CD14-positive monocyte (primary cell): Measurements from ENCODE around the gene FAM227B. TPM values are rescaled to one million over a fixed set of nuclear protein-coding genes. Genes with fewer than 3 reads are reported as not detected.

Experiments used
- DNase-seq, 3 donors: peaks; one replicate each; pipeline ENCODE4 v3.0.0-alpha.2; 2011 to 2022
- H2AFZ ChIP-seq: 2 replicates; pipeline ENCODE4 v1.6.0; 2012; ENCODE audit warnings: mild to moderate bottlenecking, low read depth, low read length, inconsistent platforms; ENCODE audit not compliant: insufficient read depth, poor library complexity, severe bottlenecking
- H3K27ac ChIP-seq, 2 donors: 1 replicate in 1 of 2; 2 replicates in 1 of 2; pipeline ENCODE4 v1.5.1; 2012 to 2013; ENCODE audit warnings: low read length in 2 of 2, control low read depth in 1 of 2, inconsistent platforms in 1 of 2, low read depth in 1 of 2, mild to moderate bottlenecking in 1 of 2
- H3K27me3 ChIP-seq, 2 donors: one replicate each; pipeline versions ENCODE4 v1.6.0 to v1.6.1; 2011 to 2013; ENCODE audit warnings: low read length in 2 of 2; ENCODE audit not compliant: control insufficient read depth in 2 of 2, insufficient read depth in 2 of 2
- H3K36me3 ChIP-seq, 2 donors: replicated peaks in 1 of 2; 1 replicate in 1 of 2; 2 replicates in 1 of 2; pipeline versions ENCODE4 v1.5.1 to v1.6.1; 2012 to 2013; ENCODE audit warnings: low read length in 2 of 2, control low read depth in 1 of 2, inconsistent platforms in 1 of 2, mild to moderate bottlenecking in 1 of 2; ENCODE audit not compliant: insufficient read depth in 2 of 2, control insufficient read depth in 1 of 2
- H3K4me1 ChIP-seq, 2 donors: 1 replicate in 1 of 2; 2 replicates in 1 of 2; pipeline versions ENCODE4 v1.5.1 to v1.6.1; 2012 to 2013; ENCODE audit warnings: low read length in 2 of 2, control low read depth in 1 of 2, inconsistent platforms in 1 of 2, mild to moderate bottlenecking in 1 of 2, moderate library complexity in 1 of 2; ENCODE audit not compliant: insufficient read depth in 2 of 2, control insufficient read depth in 1 of 2
- H3K4me2 ChIP-seq: replicated peaks from 2 replicates; pipeline ENCODE3; 2012; ENCODE audit warnings: low read length, moderate library complexity, mild to moderate bottlenecking; ENCODE audit not compliant: poor library complexity, severe bottlenecking; ENCODE audit errors: extremely low read depth
- H3K4me3 ChIP-seq, 3 experiments: fragments of 200-600 bp in 1 of 3; sonication (generic) in 1 of 3; replicated peaks in 1 of 3; 1 replicate in 2 of 3; 2 replicates in 1 of 3; pipeline ENCODE4 v1.5.1; 2011 to 2013; ENCODE audit warnings: low read length in 3 of 3, mild to moderate bottlenecking in 3 of 3, control low read depth in 2 of 3, low read depth in 2 of 3, inconsistent platforms in 1 of 3, moderate library complexity in 1 of 3
- H3K79me2 ChIP-seq: 2 replicates; pipeline ENCODE4 v1.6.0; 2012; ENCODE audit warnings: mild to moderate bottlenecking, control low read depth, inconsistent platforms, low read length, moderate library complexity; ENCODE audit not compliant: insufficient read depth
- H3K9ac ChIP-seq: 2 replicates; pipeline ENCODE4 v1.6.0; 2017; ENCODE audit warnings: low read length, mild to moderate bottlenecking; ENCODE audit not compliant: insufficient read depth, poor library complexity, severe bottlenecking
- H3K9me3 ChIP-seq, 2 donors: replicated peaks in 1 of 2; 1 replicate in 1 of 2; 2 replicates in 1 of 2; pipeline versions ENCODE4 v1.5.1 to v1.6.1; 2012 to 2013; ENCODE audit warnings: low read length in 2 of 2, control low read depth in 1 of 2; ENCODE audit not compliant: control insufficient read depth in 1 of 2, insufficient read depth in 1 of 2
- H4K20me1 ChIP-seq: 2 replicates; pipeline ENCODE4 v1.6.0; 2012; ENCODE audit warnings: mild to moderate bottlenecking, low read length, control low read depth, moderate library complexity; ENCODE audit not compliant: insufficient read depth
- H3K27ac Mint-ChIP-seq, 7 donors: one replicate each; pipeline ENCODE4 v1.8.0; 2020; ENCODE audit warnings: mild to moderate bottlenecking in 7 of 7, mixed read lengths in 7 of 7, moderate library complexity in 6 of 7, inconsistent platforms in 2 of 7
- H3K27me3 Mint-ChIP-seq, 3 donors: one replicate each; pipeline ENCODE4 v1.8.0; 2021 to 2022; ENCODE audit warnings: low read depth in 3 of 3, mild to moderate bottlenecking in 3 of 3, mixed read lengths in 3 of 3, moderate library complexity in 3 of 3, inconsistent platforms in 1 of 3
- H3K36me3 Mint-ChIP-seq, 2 donors: one replicate each; pipeline ENCODE4 v1.8.0; 2020; ENCODE audit warnings: mixed read lengths in 2 of 2, inconsistent platforms in 1 of 2, mild to moderate bottlenecking in 1 of 2
- H3K4me1 Mint-ChIP-seq: one replicate; pipeline ENCODE4 v1.8.0; 2020; ENCODE audit warnings: mild to moderate bottlenecking, mixed read lengths
- H3K4me3 Mint-ChIP-seq, 2 donors: one replicate each; pipeline ENCODE4 v1.8.0; 2020; ENCODE audit warnings: mild to moderate bottlenecking in 2 of 2, mixed read lengths in 2 of 2, moderate library complexity in 1 of 2
- H3K9me3 Mint-ChIP-seq, 7 donors: one replicate each; pipeline ENCODE4 v1.8.0; 2020 to 2022; ENCODE audit warnings: mixed read lengths in 7 of 7, mild to moderate bottlenecking in 6 of 7, moderate library complexity in 6 of 7, inconsistent platforms in 2 of 7
- intact Hi-C, 2 donors: fragments of 100-400 bp; cut with micrococcal nuclease; formaldehyde crosslinking; loops; one replicate each; pipeline versions ENCODE4 v1.15.0 to v1.15.1; 2023
- polyA plus RNA-seq, 3 donors: library from polyadenylated mRNA; depleted of rRNA in 1 of 3; unstranded in 2 of 3; stranded (reverse) in 1 of 3; fragments of 300-500 nt in 2 of 3; fragments of >200 nt in 1 of 3; fragmentation: Illumina TruSeq in 2 of 3; gene quantifications; 1 replicate in 2 of 3; 2 replicates in 1 of 3; pipeline ENCODE4 v1.2.3, GENCODE V29; 2012 to 2021
- TF ChIP-seq, protein P1 (sequence below): fragments of 200-600 bp; IDR thresholded peaks from one replicate; pipeline ENCODE4 v1.8.0; 2022; ENCODE audit warnings: antibody characterized with exemption, mild to moderate bottlenecking

The FAM227B gene
- polyA plus RNA-seq, 3 donors = 0.28 to 0.72 (median 0.49) TPM

GRCh38 chr15:49412797-49413196 is 207.8 kb downstream of the FAM227B start:
- Mint-ChIP-seq H3K4me3 (no peak overlapping the region), H3K27me3 (peaks cover 0 to 2% (median 0%) of the 10 kb centered on the region in 3 donors), H3K27ac (no peak overlapping the region), H3K4me1 (no peaks in the 10 kb centered on the region), H3K36me3 (no peaks in the 10 kb centered on the region), H3K9me3 (peaks cover 0 to 10% (median 0%) of the 10 kb centered on the region in 7 donors)
- Histone ChIP-seq H3K79me2 (no peaks in the 10 kb centered on the region), H3K9me3 (no peaks in the 10 kb centered on the region), H3K4me1 (no peaks in the 10 kb centered on the region), H3K4me2 (no peak overlapping the region), H3K27me3 (no peaks in the 10 kb centered on the region), H3K4me3 (no peak overlapping the region), H3K27ac (no peak overlapping the region), H2AFZ (no peak overlapping the region), H3K9ac (no peak overlapping the region), H4K20me1 (no peaks in the 10 kb centered on the region), H3K36me3 (no peaks in the 10 kb centered on the region)
- no peak for DNase-seq
- TF ChIP-seq, protein P1, sequence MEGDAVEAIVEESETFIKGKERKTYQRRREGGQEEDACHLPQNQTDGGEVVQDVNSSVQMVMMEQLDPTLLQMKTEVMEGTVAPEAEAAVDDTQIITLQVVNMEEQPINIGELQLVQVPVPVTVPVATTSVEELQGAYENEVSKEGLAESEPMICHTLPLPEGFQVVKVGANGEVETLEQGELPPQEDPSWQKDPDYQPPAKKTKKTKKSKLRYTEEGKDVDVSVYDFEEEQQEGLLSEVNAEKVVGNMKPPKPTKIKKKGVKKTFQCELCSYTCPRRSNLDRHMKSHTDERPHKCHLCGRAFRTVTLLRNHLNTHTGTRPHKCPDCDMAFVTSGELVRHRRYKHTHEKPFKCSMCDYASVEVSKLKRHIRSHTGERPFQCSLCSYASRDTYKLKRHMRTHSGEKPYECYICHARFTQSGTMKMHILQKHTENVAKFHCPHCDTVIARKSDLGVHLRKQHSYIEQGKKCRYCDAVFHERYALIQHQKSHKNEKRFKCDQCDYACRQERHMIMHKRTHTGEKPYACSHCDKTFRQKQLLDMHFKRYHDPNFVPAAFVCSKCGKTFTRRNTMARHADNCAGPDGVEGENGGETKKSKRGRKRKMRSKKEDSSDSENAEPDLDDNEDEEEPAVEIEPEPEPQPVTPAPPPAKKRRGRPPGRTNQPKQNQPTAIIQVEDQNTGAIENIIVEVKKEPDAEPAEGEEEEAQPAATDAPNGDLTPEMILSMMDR = no peak
- intact Hi-C loops = no loop called here

DNA sequence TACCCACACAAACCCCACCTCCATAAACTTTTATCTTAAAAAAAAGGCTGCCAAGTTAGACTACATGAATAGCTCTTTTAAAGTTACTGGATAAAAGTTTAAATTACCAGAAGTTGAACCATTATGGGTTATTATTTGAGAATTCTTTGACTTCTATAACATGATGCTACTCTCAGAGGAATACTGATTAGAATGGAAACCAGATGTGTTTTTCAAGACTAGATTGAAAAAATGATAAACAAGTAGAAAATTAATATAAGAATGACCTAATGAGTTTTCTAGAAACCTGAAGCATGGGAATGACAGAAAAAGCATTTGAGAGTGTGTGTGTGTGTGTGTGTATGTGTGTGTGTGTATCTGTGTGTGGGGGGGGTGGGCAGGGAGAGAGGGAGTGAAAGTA is 210.0 kb downstream of the FAM227B start:
- no peak overlapping the region for H3K9ac ChIP-seq
- no peaks in the 10 kb centered on the region for H3K27me3 ChIP-seq
- intact Hi-C loops = no loop called here
- no peak overlapping the region for H3K4me2 ChIP-seq
- Mint-ChIP-seq H3K27ac (no peak overlapping the region), H3K4me1 (no peaks in the 10 kb centered on the region), H3K36me3 (no peaks in the 10 kb centered on the region), H3K27me3 (no peaks in the 10 kb centered on the region), H3K4me3 (no peak overlapping the region), H3K9me3 (peaks cover 0 to 9% (median 1%) of the 10 kb centered on the region in 7 donors)
- H4K20me1 ChIP-seq = no peaks in the 10 kb centered on the region
- no peak overlapping the region for H3K4me3 ChIP-seq
- H3K79me2 ChIP-seq = no peaks in the 10 kb centered on the region
- H3K9me3 ChIP-seq = peaks cover 0 to 4% of the 10 kb centered on the region in 2 donors
- H2AFZ ChIP-seq = no peak overlapping the region
- no peak overlapping the region for H3K27ac ChIP-seq
- DNase-seq = no peak
- H3K36me3 ChIP-seq = no peaks in the 10 kb centered on the region
- TF ChIP-seq, protein P1 = no peak
- H3K4me1 ChIP-seq = no peaks in the 10 kb centered on the region
